GM13976 (cell line): ENCODE data around the gene DIPK1C.

Experiments
- DNase-seq: peaks from one replicate; pipeline ENCODE4 v3.0.0; 2012; ENCODE audit warnings: low spot score
- in situ Hi-C: fragments of 300-500 bp; cut with MboI; formaldehyde crosslinking; loops from one replicate; pipeline ENCODE4 v1.12.0; 2022; ENCODE audit warnings: low sequenced_read_pairs, mixed read lengths, inconsistent platforms; ENCODE audit not compliant: unreplicated experiment
- TF ChIP-seq, protein P1 (sequence below): IDR thresholded peaks from 2 replicates; pipeline ENCODE4 v1.5.1; 2012; ENCODE audit warnings: borderline replicate concordance, mild to moderate bottlenecking; ENCODE audit not compliant: insufficient read depth; ENCODE audit errors: extremely low read depth, missing control alignments, control extremely low read depth

Gene DIPK1C

DNA sequence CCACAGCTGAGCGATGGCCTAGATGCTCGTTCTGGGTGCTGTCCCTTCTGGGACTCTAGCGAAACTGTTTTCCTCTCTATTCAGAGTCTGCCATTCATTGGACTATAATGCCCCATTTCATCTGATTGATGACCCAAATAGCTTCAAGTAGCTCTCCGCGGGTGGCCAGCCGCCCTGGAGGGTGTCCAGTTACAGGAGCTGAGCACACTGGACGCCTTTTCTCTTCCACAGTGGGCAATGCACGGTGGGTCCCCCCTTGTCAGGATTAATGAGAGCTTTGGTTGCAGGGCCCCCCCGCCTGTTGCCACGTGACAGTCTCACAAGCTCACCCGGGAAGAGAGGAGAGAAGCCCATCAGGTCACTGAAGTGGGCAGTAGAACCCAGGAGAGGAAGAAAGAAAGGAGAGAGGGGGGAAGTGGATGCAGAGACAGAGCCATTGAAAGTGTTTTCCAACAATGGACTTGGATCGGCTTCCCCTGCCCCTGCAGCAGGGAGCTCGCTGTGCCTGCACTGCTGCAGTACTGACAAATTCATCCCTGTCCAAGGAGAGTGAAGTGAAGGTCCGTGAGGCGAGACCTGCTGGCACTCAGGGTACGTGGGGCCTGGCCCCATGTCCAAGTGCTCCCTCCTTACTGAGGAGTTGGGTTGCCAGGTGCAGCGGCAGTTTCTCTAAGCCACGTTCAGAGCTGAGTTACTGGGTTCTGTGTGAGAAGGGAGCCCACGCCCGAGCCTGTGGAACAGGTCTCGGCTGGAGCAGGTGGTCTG is 44.8 kb downstream of the DIPK1C start:
- TF ChIP-seq, protein P1, sequence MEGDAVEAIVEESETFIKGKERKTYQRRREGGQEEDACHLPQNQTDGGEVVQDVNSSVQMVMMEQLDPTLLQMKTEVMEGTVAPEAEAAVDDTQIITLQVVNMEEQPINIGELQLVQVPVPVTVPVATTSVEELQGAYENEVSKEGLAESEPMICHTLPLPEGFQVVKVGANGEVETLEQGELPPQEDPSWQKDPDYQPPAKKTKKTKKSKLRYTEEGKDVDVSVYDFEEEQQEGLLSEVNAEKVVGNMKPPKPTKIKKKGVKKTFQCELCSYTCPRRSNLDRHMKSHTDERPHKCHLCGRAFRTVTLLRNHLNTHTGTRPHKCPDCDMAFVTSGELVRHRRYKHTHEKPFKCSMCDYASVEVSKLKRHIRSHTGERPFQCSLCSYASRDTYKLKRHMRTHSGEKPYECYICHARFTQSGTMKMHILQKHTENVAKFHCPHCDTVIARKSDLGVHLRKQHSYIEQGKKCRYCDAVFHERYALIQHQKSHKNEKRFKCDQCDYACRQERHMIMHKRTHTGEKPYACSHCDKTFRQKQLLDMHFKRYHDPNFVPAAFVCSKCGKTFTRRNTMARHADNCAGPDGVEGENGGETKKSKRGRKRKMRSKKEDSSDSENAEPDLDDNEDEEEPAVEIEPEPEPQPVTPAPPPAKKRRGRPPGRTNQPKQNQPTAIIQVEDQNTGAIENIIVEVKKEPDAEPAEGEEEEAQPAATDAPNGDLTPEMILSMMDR, result no peak
- in situ Hi-C loops, result no loop called here
- no peak for DNase-seq

DNA sequence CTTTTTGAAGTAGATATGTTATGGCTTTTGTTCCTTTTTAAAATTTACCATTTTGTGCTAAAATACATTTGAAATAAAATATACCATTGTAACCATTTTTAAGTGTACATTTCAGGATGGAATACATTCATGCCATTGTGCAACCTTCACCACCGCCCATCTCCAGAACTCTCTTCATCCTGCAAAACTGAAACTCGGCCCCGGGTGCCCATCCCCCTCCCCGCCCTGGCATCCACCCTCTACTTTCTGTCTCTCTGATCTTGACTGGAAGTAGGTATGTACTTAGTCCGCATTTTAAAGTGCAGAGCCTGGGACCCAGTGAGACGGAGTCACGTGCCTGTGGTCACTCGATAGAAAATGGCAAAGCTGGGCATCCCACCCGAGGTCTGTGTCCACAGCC is 45.6 kb downstream of the DIPK1C start:
- DNase-seq, result no peak
- TF ChIP-seq, protein P1, result no peak
- in situ Hi-C loops, result no loop called here

DNA sequence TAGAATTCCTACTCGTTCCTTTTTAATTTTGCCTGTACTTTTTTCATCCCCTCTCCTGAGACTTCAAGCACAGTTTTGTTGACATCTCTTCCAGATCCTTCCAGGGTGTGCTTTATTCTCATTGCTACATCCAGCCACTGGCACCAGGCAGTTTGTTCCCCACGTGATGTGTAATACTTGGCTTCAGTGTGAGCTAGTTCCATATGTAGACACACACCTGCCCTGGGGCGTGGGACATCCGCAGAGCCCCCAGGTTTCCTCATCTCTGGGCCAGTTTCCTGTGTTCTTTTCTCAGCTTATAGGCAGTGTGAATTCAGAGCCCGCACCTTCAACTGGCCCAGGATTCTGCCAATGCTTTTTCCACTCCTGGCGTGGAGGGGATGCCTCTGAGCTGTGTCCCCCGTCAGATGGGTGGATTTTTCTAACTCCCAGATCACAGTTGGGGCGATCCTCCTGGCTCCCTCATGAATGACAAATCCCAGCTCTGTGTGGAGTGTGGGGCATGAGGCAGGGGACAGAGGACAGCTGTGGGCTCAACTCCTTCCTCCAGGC is 46.6 kb downstream of the DIPK1C start:
- TF ChIP-seq, protein P1, result no peak
- in situ Hi-C loops, result no loop called here

DNA sequence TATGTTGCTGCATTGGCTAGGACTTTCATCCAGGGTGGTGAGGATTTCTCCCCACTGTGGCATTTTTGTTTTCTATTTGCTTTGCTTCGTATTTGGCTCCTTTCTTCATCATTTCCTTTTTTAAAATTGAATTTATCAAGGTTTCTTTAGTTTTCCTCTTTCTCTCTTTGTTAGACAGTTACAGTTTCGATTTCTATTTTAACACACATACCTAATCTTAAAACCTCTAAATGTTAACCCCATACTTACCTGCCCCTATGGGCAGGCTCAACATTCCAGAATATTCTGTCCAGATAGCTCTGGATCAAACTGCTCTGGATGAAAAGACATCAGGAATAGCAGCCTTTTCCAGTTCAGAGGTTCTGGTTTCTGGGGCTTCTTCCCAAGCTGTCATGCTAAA is 49.2 kb downstream of the DIPK1C start:
- DNase-seq, result no peak
- TF ChIP-seq, protein P1, result no peak
- in situ Hi-C loops, result no loop called here

More for the DNA sequence above, 46.6 kb downstream of the DIPK1C start:
- no peak for DNase-seq

DNA sequence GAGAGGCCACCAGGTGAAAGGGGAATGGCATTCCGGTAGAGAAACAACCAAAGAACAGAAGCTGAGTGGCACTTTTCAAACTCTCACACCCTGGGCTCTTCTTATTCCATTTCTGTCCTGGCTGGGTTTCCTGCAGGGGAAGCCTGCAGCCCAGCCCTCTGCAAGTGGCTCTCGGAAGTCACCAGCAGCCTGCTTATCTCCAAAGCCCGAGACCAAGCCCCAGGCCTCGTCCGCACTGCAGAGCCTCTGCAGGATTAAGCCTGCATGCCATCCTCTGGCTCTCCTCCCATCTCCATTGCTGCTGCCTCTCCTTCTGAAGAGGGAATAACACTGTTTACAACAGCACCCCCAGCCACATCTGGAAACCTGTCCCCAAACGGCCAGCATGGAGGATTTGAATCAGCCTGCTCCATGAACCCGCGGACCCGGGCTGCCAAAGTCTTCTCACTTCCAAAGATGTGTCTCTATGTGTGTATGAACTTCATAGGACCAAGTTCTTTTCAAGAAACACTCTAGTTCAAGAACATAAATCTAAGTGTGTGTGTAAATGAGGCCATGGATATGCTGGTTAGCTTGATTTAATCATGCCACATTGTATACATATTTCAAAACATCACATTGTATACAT is 54.2 kb downstream of the DIPK1C start:
- in situ Hi-C loops, result no loop called here
- TF ChIP-seq, protein P1, result no peak
- DNase-seq, result no peak

DNA sequence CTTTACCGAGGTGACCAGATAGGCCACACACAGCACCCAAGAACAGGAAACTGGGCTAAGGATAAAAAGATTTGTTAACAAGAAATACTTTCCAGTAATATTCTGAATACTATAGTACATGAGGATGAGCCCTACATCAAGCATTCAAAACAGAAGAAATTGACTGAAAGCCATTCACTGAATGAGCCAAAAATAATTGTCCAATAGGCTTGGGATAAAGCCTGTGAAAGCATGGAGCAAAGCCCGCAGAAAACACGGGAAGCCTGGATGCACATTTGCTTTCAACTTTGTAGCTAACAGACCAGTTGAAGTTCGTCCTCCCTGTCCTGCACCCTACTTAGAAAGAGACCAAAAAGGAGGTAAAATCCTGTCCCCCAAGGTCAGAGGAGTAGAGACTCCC is 56.3 kb downstream of the DIPK1C start:
- TF ChIP-seq, protein P1, result no peak
- DNase-seq, result no peak
- in situ Hi-C loops, result no loop called here
